IPS-18a (cell line): ENCODE measurements around the gene GNPTAB.

Experiments used
- H3K27ac ChIP-seq: one replicate; pipeline ENCODE4 v1.5.1; 2013; ENCODE audit warnings: low read length
- H3K27me3 ChIP-seq: one replicate; pipeline ENCODE4 v1.6.1; 2013; ENCODE audit warnings: mild to moderate bottlenecking, low read length; ENCODE audit not compliant: control insufficient read depth, insufficient read depth
- H3K36me3 ChIP-seq: one replicate; pipeline ENCODE4 v1.6.1; 2013; ENCODE audit warnings: low read depth, low read length; ENCODE audit not compliant: control insufficient read depth
- H3K4me1 ChIP-seq: one replicate; pipeline ENCODE4 v1.6.1; 2013; ENCODE audit warnings: low read depth, low read length; ENCODE audit not compliant: control insufficient read depth
- H3K4me3 ChIP-seq: one replicate; pipeline ENCODE4 v1.5.1; 2013; ENCODE audit warnings: low read length
- H3K9ac ChIP-seq: one replicate; pipeline ENCODE4 v1.6.1; 2013; ENCODE audit warnings: mild to moderate bottlenecking, low read length, moderate library complexity
- H3K9me3 ChIP-seq: one replicate; pipeline ENCODE4 v1.6.1; 2013; ENCODE audit warnings: low read depth, low read length; ENCODE audit not compliant: control insufficient read depth

The GNPTAB gene

GRCh38 chr12:101763246-101763931, 67.4 kb downstream of the GNPTAB start:
- Histone ChIP-seq H3K4me1 (peaks cover 12% of the 10 kb centered on the region), H3K27ac (no peak overlapping the region), H3K27me3 (no peaks in the 10 kb centered on the region), H3K9ac (no peak overlapping the region), H3K9me3 (no peaks in the 10 kb centered on the region), H3K4me3 (no peak overlapping the region), H3K36me3 (peaks cover 11% of the 10 kb centered on the region)

GRCh38 chr12:101761781-101762180, 69.0 kb downstream of the GNPTAB start:
- Histone ChIP-seq H3K27ac (peak overlapping the region; percentile 31), H3K4me3 (no peak overlapping the region), H3K27me3 (no peaks in the 10 kb centered on the region), H3K9ac (no peak overlapping the region), H3K9me3 (no peaks in the 10 kb centered on the region), H3K36me3 (peaks cover 11% of the 10 kb centered on the region), H3K4me1 (peaks cover 12% of the 10 kb centered on the region)

- no peak overlapping the region for H3K9ac ChIP-seq
- peak overlapping the region; percentile 31 for H3K27ac ChIP-seq
- no peaks in the 10 kb centered on the region for H3K9me3 ChIP-seq
- no peak overlapping the region for H3K4me3 ChIP-seq
- peaks cover 12% of the 10 kb centered on the region for H3K4me1 ChIP-seq
- H3K27me3 ChIP-seq = no peaks in the 10 kb centered on the region
- peaks cover 15% of the 10 kb centered on the region for H3K36me3 ChIP-seq
Measured at GRCh38 chr12:101761350-101761749, 69.4 kb downstream of the GNPTAB start.

GRCh38 chr12:101759396-101760047, 71.2 kb downstream of the GNPTAB start:
- Histone ChIP-seq H3K27me3 (no peaks in the 10 kb centered on the region), H3K4me1 (peaks cover 12% of the 10 kb centered on the region), H3K9me3 (no peaks in the 10 kb centered on the region), H3K4me3 (no peak overlapping the region), H3K27ac (no peak overlapping the region), H3K9ac (no peak overlapping the region), H3K36me3 (peaks cover 20% of the 10 kb centered on the region)

GRCh38 chr12:101750152-101750551, 80.6 kb downstream of the GNPTAB start:
- no peak overlapping the region for H3K4me3 ChIP-seq

GRCh38 chr12:101749657-101750056, 81.1 kb downstream of the GNPTAB start:
- Histone ChIP-seq H3K9ac (no peak overlapping the region), H3K27me3 (no peaks in the 10 kb centered on the region), H3K4me1 (no peaks in the 10 kb centered on the region), H3K27ac (no peak overlapping the region), H3K4me3 (no peak overlapping the region), H3K36me3 (peaks cover 25% of the 10 kb centered on the region), H3K9me3 (no peaks in the 10 kb centered on the region)

More at GRCh38 chr12:101750152-101750551, 80.6 kb downstream of the GNPTAB start:
- Histone ChIP-seq H3K27me3 (no peaks in the 10 kb centered on the region), H3K4me1 (no peaks in the 10 kb centered on the region), H3K36me3 (peaks cover 24% of the 10 kb centered on the region), H3K27ac (no peak overlapping the region), H3K9ac (no peak overlapping the region), H3K9me3 (no peaks in the 10 kb centered on the region)

GRCh38 chr12:101748907-101749306, 81.9 kb downstream of the GNPTAB start:
- no peak overlapping the region for H3K9ac ChIP-seq
- no peak overlapping the region for H3K4me3 ChIP-seq
- H3K36me3 ChIP-seq = peaks cover 26% of the 10 kb centered on the region
- no peak overlapping the region for H3K27ac ChIP-seq
- no peaks in the 10 kb centered on the region for H3K9me3 ChIP-seq
- H3K4me1 ChIP-seq = no peaks in the 10 kb centered on the region
- H3K27me3 ChIP-seq = no peaks in the 10 kb centered on the region

- Histone ChIP-seq H3K27me3 (no peaks in the 10 kb centered on the region), H3K36me3 (peaks cover 25% of the 10 kb centered on the region), H3K9me3 (no peaks in the 10 kb centered on the region), H3K4me3 (no peak overlapping the region), H3K27ac (no peak overlapping the region), H3K4me1 (no peaks in the 10 kb centered on the region), H3K9ac (no peak overlapping the region)
Measured at GRCh38 chr12:101747697-101748096, 83.1 kb downstream of the GNPTAB start.

- Histone ChIP-seq H3K9me3 (no peaks in the 10 kb centered on the region), H3K9ac (no peak overlapping the region), H3K27me3 (no peaks in the 10 kb centered on the region), H3K4me1 (no peaks in the 10 kb centered on the region), H3K27ac (no peak overlapping the region), H3K4me3 (no peak overlapping the region), H3K36me3 (peaks cover 25% of the 10 kb centered on the region)
Measured at GRCh38 chr12:101746661-101747060, 84.1 kb downstream of the GNPTAB start.

GRCh38 chr12:101746196-101746595, 84.6 kb downstream of the GNPTAB start:
- Histone ChIP-seq H3K9me3 (no peaks in the 10 kb centered on the region), H3K9ac (no peak overlapping the region), H3K27ac (no peak overlapping the region), H3K27me3 (no peaks in the 10 kb centered on the region), H3K36me3 (peaks cover 25% of the 10 kb centered on the region), H3K4me3 (no peak overlapping the region), H3K4me1 (no peaks in the 10 kb centered on the region)

GRCh38 chr12:101745481-101745880, 85.3 kb downstream of the GNPTAB start:
- H3K9me3 ChIP-seq = no peaks in the 10 kb centered on the region
- no peak overlapping the region for H3K27ac ChIP-seq
- H3K4me3 ChIP-seq = no peak overlapping the region
- no peaks in the 10 kb centered on the region for H3K4me1 ChIP-seq
- H3K36me3 ChIP-seq = peaks cover 25% of the 10 kb centered on the region
- no peak overlapping the region for H3K9ac ChIP-seq
- no peaks in the 10 kb centered on the region for H3K27me3 ChIP-seq
